Activated T-cell treated with anti-CD3 and anti-CD28 coated beads, Interleukin-2, amount 50 U/mL, for 48 hours (primary cell): ENCODE measurements around the gene ATP11A.

Experiments
- DNase-seq, 2 experiments: peaks; one replicate each; pipeline ENCODE4 v3.0.0-alpha.2; 2020

Gene ATP11A

DNA sequence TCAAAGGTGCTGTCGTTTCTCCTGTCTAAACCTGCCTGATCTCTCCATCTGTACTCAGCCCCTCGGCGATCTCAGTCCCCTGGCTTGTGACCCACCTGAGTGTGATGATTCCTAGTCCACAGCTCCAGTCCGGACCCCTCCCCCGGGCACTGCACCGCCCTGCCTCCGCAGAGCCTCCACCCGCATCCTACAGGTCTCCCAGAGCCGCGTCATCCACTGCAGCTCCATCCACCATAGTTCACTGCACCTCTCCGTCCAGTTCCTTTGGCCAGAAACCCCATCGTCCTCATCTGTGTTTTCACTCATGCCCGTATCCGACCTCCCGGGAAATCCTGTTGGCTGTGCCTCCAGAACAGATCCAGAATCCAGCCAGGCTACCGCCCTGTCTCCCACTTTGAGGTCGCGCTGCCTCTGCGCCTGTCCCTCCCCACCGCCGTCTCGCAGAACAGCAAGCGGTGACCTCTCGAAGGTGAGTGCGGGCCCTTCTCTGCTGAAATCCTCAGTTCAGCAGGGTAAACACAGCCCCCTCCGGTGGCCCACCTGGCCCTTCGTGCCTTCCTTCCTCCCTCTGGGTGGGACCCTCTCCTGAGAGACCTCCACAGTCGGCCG is 227.3 kb downstream of the ATP11A start:
- no peak for DNase-seq

DNA sequence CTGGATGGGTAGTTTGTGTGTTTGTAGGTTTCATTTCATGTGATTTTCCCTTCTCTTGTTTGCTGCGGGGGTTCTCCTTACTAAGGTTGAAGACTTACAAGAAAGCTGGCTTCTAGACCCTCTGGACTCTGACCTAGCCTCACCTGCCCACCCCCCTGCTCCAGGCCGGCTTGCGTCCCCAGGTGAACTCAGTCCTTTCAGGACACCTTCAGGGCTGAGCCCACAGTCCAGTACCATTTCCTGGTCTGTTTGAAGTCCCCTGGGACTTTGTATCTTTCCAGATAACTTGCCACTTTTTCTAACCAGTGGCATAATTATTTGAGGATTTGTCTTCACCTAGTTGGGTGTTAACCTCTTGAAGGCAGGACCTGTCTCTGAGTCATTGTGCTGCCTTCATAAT is 227.9 kb downstream of the ATP11A start:
- DNase-seq: no peak

DNA sequence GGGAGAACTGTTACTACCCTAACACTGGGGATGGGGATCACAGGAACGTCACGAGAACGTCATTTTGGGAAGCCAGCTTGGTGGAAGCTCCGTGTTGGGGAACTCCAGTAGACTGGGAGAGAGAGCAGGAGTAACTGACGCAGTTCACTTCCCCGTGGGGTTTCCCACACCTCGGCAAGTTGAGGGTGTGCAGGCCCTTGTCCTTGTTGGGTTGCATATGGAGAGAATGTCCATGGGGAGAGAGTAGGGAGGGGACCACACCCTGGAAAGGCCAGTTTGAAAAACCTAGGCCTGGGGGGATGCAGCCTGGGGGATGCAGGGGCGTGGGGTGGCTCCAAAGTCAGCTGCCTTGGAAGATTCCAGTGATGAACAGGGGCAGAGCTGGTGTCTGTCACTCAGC is 228.4 kb downstream of the ATP11A start:
- DNase-seq: no peak

DNA sequence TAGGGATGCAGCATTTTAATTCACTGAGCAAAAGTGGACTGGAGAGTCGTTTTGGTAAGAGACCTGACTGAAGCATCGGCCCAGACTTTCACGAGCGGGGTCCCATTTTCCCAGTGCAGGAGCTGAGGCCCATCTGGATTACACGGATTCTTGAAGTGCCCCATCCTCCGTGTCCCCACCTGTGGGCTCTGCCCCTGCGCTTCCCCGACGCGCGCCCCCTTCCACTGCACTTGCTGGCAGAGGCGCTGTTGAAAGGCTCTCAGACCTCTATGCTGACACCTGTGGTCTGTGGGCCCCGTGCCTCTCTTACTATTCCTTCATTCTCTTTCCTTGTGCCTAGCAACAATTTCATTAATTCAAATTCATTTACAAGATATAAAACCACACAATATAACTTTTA is 228.9 kb downstream of the ATP11A start:
- no peak for DNase-seq

DNA sequence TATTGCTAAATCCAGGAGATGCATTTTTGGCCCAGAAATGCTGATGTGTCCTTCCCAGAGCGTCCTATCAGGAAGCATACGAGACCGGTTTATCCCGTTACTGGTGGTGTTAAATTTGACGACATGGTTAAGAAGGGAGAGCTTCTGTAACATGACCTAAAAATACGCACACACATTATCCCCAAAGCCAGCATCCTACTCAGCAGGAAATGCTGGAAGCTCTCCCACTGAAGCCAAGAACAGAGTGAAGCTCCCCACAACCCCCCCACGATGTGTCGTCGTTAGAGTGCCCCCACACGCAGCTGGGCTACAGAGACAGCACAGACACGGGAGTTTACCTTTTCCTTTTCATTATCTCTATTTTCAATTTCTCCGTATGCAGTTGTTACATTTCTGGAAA is 234.1 kb downstream of the ATP11A start:
- no peak for DNase-seq

DNA sequence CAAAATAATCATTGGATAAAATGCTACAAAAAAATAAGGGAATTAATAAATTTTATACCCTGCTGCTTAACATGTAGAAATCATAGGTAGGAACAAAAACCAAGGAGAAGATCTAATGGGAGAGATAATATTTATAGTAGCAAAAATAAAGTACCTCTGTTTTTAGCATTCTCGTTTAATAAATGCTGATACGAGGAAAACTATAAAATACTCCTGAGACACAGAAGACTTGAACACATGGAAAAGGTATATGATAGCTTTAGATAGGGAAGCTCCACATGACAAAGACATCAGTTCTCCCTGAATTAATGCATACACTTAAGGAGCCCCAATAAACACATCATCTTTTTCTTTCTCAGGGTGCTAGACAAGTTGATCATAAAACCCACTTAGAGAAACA is 234.5 kb downstream of the ATP11A start:
- no peak for DNase-seq

DNA sequence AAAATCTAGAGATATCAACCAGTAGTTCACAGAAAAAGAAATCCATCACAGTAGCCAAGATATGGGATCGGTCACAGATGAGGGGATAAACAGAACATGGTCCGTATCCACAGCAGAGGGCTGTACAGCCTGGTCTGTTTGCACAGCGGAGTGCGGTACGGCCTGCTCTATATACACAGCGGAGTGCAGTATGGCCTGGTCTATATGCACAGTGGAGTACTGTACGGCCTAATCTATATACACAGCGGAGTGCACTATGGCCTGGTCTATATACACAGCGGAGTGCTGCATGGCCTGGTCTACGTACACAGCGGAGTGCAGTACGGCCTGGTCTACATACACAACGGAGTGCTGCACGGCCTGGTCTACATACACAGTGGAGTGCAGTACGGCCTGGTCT is 236.2 kb downstream of the ATP11A start:
- no peak for DNase-seq

DNA sequence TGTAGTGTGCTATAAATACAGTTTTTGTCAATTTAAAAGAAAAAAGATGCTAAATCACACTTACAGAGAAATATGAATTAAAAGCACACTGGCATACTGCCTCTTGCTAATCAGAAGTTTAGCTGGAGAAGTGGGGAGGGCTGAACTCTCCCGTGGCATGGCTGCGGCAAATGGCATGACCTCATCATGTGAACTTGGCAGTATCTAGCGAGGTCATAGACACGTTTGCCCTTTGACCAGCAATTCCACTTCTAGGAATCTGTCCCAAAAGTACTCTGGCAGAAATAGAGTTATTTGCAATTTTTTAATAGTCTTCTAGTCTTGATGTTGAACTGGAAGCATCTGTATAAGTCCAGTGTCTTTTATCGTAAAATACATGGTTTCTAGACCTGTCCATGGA is 237.2 kb downstream of the ATP11A start:
- no peak for DNase-seq

DNA sequence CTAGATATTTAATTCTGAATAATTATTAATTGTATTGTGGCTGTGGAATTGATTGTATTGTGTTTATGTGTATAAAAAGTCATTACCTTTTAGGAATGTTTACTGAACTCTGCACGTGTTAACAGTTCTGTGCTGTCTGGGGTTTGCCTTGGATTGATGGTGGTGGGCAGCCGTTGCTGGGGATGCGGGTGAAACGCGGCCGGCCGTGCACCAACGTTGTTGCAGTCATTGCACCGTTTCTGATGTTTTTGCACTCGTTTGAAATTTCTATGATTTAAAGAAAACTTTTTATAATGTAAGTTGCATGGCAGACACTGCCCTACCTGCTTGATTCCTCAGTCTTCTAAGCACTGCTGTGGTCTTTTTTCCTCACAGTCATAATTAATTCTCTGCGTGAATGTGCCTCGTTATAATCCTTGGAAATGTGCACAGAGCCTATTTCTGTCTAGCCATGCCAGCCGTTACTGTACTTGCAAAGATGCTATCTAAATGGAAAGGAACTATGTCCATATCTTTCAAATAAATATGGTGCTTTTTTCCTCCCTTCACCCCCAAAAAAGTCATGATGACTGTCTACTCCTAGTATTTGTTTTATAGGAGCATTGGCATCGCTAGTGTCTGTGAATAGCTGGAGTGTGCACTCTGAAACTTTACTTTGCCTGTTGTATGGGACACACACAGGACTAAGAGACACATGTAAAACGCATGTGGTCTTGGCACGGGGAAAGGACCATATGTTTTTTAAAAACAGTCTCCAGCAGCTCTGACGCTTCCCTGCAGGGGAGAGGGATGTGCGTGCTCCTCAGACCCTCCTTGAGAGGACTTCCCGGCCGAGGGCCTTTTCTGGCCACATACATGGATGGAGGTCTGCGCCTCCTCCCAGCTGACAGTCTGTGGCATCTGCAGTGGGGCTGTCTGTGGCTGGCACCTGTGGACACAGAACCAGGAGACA is 238.5 kb downstream of the ATP11A start:
- no peak for DNase-seq

DNA sequence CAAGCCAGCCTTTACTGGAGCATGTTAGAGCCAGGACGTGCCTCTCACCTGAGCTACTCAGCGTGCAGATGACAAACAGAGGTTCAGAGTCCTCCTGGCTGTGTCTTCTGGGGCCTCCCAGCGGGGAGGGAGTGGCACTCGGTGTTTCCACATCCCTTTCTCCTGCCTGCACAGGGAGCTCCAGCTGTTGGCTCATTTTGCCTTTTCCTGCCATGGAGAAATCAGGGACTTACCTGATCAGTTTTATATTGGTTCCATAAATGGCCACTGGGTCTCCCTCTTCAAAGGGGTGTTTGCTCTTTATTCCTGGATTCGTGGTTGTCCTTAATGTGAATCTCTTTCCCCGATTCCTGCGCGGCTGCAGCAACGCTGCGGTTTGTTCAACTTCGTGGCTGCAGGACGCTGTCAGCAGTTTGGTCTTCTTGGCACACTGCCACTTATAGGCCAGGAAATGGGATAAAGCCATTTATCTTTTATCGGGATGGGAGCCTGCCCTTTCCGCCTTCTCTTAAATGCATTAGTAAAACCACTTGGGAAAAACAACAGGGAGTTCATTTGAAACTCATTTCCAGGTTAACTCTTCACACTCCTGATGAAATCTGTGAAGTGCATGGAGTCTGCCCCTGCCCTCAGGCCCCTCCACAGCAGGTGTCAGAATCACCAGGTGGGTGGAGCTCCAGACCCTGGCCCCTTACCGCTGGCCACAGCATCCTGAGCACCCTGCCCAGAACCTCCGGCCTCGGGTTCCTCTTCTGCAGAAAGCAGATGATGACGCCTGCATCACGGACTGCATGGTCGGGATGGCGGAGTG is 239.3 kb downstream of the ATP11A start:
- no peak for DNase-seq

DNA sequence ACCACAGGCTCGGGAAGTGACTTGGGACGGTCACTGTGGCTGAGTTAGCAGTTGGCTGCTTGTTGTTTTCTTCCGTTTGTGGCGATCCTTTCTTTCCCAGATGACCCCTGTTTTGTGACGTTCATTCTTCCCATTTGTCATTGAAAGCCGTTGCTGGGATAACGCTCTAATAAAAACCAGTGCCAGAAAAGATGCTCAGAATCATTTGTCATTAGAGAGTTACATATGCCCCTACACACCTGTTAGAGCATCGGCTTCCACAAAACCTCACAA is 239.9 kb downstream of the ATP11A start:
- no peak for DNase-seq

DNA sequence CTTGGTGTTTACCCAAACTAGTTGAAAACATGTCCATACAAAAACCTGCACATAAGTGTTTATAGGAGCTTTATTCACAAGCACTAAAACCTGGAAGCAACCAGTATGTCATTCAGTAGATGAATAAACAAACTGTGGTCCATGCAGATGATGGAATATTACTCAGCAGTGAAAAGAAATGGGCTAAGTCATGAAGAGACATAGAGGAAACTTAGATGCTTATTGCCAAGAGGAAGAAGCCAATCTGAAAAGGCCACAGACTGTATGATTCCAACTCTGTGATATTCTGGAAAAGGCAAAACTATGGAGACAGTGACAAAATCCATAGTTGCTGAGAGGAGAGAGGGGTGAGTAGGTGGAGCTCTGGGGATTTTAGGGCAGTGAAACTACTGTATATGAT is 240.4 kb downstream of the ATP11A start:
- DNase-seq: no peak

DNA sequence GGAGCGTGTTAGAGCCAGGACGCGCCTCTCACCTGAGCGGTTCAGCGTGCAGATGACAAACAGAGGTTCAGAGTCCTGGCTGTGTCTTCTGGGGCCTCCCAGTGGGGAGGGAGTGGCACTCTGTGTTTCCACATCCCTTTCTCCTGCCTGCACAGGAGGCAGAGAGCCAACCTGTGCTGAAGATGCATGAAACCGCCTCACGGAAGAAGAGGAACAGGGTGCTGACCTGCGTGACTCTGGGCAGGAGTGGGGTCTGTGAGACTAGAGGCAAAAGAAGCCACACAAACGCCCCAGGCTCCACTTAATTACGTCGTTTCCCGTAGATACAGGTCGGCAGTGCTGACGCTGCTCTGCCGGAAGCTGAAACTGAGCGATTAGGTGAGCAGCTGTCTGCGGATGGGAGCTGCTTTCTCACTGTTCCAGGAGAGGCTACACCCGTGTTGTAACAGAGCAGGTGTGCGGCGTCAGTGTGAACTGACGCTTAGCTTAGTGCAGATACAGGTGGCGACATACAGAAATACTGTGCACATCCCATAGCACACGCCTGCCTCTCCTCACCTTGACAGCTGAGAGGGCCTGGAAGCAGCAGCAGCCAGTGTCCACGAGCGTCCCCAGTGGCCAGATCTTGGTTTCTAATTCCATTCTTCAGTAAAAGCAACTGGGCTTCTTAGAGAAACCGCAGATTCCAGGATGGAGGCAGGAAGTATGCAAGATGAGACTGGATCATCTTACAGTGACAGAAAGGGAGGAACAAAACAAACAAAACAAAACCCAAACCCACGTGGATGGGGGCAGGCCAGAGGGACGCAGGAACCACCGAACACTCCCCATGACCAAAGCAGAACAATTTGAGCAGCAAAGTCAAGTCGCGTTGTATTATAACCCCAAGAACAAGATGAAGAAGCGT is 241.4 kb downstream of the ATP11A start:
- DNase-seq: no peak

DNA sequence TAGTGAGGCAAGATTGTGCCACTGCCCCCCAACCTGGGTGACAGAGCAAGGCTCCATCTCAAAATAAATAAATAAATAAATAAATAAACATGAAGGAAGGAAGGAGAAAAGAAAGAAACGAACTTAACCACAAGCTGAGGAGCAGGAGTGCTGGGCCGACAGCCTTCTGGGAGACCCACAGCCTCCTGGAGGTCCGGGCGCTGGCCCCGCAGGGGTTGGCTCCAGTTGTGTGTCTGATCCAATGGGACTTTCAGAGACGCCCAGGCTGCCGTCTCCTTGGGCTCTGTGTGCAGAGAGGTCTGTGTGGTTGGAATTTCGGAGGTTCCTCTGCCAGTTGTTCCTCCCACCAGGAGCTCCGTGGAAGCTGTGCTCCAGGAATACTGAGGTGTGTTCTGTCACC is 243.1 kb downstream of the ATP11A start:
- no peak for DNase-seq

DNA sequence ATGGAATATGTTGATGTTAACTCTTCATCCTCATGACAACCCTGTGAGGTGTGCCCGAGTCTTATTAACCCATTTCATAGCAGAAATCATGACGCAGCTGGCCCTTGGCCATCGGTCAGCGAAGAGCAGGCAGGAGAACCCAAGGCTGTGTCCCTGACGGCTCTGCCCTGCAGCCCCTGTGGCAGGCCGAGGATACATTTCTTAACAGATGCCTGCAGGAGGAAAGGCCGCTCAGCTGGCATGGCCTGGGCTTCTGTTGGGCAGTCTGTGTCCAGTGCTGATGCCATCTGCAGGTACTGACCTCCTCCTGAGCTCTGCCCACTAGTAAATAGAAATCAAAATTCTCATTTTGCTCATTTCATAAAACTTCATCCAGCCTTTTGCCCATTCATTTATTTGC is 243.8 kb downstream of the ATP11A start:
- DNase-seq: no peak

DNA sequence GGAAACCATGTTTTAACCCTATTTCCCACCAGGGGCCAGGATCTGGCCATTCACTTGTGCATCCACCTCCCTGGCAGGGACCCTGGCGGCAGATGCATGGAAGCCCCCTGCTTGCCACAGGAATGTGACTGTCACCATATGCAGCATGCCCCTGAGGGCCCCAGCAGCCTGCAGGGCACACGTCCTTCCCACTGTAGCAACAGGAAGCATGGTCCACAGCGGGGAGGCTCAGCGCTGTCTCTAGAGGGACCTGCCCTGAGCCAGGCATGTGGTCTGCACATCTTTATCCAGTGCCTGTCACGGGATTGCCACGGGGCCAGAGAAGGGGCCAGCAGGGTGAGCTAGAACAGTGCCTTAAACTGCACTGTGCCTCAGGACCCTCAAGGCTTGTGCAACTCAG is 244.2 kb downstream of the ATP11A start:
- no peak for DNase-seq
